ENCODE results near the gene ARPC4. TPM values are rescaled to one million over a fixed set of nuclear protein-coding genes. Genes with fewer than 3 reads are reported as not detected.

ARPC4 gene
- 62.0 TPM for total RNA-seq
- long read RNA-seq, transcript ARPC4-201 (6 exons, 2,582 nt) = major isoform, 68 of 84 reads
- long read RNA-seq, partial matches to known transcripts = 7 of 84 reads
- long read RNA-seq, other reads (novel, unspliced or antisense) = 5 of 84 reads

DNA sequence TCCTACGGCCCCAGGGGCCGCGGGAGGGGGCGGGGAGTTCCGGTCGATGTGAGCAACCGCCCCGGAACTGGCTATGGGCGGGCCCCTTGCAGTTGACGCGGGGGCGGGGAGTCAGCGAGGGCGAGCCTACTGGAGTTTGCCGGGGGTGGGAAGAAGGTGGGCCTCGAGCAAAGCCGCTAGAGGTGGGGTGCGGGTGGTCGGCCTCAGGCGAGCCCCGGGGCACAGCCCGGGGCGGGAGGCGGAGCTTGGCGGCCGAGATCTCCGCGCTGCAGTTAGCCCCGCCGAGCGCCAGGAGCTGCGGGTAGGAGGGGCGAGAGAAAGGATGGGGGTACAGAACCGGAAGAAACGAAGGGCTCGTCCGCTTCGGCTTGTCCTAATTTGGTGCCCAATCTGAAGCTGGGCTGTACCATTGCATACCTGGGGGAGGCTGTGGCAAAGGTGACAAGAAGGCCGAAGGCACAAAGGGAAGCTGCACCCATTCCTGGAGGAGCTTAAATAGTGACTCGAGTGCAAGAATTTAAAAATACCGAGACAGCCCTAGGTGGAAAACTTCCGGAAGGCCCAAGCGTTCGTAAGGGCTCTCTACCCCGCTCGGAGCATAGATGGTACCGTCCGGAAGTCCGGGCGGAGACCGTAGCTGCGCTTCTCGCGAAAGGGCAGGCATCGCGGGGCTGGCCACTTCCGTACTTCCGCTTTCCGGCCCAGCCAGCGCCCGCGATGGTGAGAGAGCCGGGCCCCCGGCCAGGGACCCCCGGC lies at the start of gene ARPC4, which contains the start of gene TADA3:
Gene ARPC4 (plus strand): TSS at position 678 of the 756 bp plus-strand sequence. CDS start 40 bp downstream, at position 718.
Gene TADA3 (minus strand): TSS at position 69 of the 756 bp plus-strand sequence. CDS start 1,007 bp downstream, outside the sequence.
- intact Hi-C loops (cut with DNase I) = no loop called here
- ATAC-seq (ENCODE audit: poor library complexity) = peak; percentile 96
- DNase-seq = peak; percentile 96

DNA sequence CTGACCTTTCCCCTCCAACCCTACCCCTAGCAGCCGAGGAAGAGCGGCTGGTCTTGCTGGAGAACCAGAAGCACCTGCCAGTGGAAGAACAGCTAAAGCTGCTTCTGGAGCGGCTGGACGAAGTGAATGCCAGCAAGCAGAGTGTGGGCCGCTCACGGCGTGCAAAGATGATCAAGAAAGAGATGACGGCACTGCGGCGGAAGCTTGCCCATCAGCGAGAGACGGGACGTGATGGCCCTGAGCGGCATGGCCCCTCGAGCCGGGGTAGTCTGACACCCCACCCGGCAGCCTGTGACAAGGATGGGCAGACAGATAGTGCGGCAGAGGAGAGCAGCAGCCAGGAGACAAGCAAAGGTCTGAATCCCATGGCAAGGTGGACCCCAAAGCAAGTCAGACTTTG lies 49.3 kb upstream of the ARPC4 start:
- intact Hi-C loops (cut with DNase I) = no loop called here
- ATAC-seq (ENCODE audit: poor library complexity) (no peak), DNase-seq (no peak)

DNA sequence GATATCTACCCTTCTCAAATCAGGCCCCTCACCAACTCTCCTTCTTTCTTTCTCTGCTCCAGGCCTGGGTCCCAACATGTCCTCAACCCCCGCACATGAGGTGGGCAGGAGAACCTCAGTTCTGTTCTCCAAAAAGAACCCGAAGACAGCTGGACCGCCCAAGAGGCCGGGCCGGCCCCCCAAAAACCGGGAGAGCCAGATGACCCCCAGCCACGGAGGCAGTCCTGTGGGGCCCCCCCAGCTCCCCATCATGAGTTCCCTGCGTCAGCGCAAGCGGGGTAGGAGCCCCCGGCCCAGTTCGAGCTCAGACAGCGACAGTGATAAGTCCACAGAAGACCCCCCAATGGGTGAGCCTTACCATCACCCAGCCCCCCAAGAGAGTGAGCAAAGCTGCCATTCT lies 48.7 kb upstream of the ARPC4 start:
- intact Hi-C loops (cut with DNase I) = no loop called here
- DNase-seq = no peak
- ATAC-seq (ENCODE audit: poor library complexity) = no peak

DNA sequence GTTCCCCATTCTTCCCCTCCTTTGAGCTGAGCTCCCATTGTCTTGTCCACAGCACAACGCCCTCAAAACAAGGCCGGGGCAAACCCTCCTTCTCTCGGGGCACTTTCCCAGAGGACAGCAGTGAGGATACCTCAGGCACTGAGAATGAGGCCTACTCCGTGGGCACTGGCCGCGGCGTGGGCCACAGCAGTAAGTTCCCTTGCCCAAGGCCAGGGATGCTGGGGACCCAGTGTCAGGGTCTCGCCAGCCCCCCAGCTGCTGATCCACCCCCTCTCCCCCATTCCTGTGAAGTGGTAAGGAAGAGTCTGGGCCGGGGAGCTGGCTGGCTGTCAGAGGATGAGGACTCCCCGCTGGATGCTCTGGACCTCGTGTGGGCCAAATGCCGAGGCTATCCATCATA lies 47.4 kb upstream of the ARPC4 start:
- DNase-seq (no peak), ATAC-seq (ENCODE audit: poor library complexity) (no peak)
- intact Hi-C loops (cut with DNase I) = no loop called here

DNA sequence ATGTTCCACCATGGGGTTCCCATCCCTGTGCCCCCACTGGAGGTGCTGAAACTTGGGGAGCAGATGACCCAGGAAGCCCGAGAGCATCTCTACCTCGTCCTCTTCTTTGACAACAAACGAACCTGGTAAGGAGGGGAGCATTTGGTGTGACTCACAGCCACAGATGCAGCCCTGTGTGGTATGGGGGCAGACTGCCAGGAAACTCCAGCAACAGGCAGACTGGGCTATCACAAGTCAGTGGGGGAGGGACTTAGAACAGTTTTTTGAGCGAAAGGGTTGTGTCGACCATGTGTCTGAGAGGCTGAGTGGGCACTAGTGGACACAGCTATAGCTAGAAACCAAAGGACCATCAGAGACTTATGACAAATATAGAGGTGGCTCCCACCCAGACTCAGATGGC lies 46.6 kb upstream of the ARPC4 start:
- no peak for ATAC-seq (ENCODE audit: poor library complexity)
- intact Hi-C loops (cut with DNase I) = no loop called here
- DNase-seq = no peak

DNA sequence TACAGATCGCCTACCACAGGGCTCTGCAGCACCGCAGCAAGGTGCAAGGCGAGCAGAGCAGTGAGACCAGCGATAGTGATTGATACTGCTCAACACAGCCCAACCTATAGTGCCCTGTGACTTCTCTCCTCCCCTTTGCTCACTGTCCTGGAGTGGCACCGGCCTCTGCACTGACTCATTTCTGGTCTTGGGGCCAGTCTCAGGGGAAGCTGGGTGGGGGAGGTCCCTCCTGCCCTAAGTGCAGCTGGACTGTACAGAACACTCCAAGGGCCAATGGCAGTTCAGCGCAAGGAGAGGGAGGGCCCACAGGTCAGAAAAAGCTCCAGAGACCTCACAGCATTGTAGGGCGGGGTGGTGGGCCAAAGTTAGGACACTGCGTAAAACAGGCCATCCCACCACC lies 45.6 kb upstream of the ARPC4 start:
- intact Hi-C loops (cut with DNase I) = no loop called here
- ATAC-seq (ENCODE audit: poor library complexity) (no peak), DNase-seq (no peak)

DNA sequence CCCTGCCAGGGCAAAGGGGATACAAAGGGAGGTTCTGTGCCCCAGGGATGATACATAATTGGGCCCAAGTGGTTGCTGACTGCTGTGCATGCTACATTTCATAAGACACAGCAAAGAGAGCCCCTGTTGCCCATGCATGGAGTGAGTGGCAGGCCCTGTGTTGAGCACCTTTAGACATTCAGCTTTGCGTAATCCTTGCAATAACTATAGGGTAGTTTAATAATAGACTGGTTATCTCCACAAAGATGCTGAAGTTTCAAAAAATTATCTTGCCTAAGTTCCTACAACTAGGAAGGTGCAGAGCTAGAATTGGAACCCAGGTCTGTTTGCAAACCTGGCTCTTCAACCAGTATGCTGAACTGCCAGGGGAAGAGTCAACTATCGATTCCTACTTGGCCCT lies 44.9 kb upstream of the ARPC4 start:
- intact Hi-C loops (cut with DNase I) = no loop called here
- ATAC-seq (ENCODE audit: poor library complexity) (no peak), DNase-seq (no peak)

DNA sequence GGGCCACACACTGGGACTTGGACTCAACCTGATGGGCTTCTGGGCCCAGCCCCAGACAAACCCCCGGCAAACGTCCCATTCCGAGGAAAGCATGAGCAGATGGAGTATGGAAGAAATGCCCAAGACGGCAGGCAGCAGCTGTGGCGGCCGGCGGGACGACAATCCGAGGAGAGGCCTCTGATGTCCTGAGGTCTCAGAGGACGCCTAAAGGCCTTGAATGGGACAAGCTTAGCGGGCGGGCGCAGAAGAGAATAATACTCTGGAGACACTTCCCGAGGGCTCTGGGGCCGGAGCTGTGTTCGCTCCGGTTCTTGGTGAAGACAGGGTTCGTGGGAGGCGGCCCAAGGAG lies 43.6 kb upstream of the ARPC4 start:
- DNase-seq (no peak), ATAC-seq (ENCODE audit: poor library complexity) (peak; percentile 3)
- intact Hi-C loops (cut with DNase I) = no loop called here

DNA sequence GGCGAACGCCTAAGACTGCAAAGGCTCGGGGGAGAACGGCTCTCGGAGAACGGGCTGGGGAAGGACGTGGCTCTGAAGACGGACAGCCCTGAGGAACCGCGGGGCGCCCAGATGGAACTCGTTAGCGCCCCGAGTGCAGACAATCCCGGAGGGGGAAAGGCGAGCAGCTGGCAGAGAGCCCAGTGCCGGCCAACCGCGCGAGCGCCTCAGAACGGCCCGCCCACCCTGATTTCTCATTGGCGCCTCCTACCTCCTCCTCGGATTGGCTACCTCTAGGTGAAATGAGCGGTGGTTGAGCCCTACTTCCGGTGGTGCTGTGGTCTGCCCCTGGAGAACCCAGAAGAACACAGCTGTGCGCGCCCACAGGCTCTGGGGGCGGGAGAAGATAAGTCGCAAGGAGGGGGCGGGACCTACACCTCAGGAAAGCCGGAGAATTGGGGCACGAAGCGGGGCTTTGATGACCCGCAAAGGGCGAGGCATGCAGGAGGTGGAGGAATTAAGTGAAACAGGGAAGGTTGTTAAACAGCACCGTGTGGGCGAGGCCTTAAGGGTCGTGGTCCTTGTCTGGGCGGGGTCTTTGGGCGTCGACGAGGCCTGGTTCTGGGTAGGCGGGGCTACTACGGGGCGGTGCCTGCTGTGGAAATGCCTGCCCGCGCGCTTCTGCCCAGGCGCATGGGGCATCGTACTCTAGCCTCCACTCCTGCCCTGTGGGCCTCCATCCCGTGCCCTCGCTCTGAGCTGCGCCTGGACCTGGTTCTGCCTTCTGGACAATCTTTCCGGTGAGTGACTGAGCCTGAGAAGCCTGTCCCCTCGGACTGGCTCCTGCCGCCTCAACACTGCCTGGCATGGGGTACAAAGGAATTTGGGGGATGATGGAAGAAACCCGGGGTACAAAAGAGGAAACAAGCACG lies 43.0 kb upstream of the ARPC4 start, which contains the start of gene OGG1:
Gene OGG1 (plus strand): TSS at position 308 of the 911 bp plus-strand sequence. CDS start 335 bp downstream, at position 643.
- ATAC-seq (ENCODE audit: poor library complexity) (peak; percentile 97), DNase-seq (peak; percentile 98)
- intact Hi-C loops (cut with DNase I) = no loop called here

DNA sequence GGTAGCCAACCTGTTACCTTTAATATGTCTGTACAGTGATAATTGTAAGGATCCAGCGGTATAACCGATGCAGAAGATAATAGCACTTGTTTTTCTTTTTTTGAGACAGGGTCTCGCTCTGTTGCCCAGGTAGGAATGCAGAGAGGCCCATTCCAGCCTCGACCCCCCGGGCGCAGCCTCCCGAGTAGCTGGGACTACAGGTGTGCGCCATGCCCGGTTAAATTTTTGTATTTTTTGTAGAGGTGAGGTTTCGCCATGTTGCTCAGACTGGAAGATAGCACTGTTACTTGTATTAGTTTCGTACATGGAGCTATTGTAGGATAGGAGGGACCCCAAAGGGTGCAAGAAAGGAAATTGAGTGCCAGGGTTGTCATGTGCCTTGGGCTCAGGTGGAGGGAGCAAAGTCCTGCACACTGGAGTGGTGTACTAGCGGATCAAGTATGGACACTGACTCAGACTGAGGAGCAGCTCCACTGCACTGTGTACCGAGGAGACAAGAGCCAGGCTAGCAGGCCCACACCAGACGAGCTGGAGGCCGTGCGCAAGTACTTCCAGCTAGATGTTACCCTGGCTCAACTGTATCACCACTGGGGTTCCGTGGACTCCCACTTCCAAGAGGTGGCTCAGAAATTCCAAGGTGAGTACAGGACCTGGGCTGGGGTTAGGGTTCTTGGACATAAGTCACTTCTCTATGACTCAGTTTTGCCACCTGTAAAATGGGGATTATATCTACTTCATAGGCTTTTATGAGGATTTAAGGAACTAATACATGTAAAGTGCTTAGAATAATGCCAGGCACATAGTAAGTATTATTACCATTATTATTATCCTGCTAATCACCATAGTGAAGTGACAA lies 42.1 kb upstream of the ARPC4 start:
- intact Hi-C loops (cut with DNase I) = no loop called here
- ATAC-seq (ENCODE audit: poor library complexity) = no peak
- no peak for DNase-seq

DNA sequence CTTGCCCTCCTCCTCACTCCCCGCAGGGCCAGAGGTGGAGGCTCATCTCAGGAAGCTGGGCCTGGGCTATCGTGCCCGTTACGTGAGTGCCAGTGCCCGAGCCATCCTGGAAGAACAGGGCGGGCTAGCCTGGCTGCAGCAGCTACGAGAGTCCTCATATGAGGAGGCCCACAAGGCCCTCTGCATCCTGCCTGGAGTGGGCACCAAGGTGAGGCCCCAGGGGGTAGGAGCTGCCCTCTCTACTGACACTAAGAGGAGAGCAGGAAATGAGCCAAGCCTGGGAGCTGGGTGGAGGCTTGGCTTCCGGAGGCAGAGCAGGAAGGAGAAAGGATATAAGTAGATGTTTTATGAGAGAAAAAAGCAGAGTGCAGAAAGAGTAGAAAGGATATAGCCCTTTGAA lies 38.2 kb upstream of the ARPC4 start:
- DNase-seq = no peak
- intact Hi-C loops (cut with DNase I) = no loop called here
- no peak for ATAC-seq (ENCODE audit: poor library complexity)

DNA sequence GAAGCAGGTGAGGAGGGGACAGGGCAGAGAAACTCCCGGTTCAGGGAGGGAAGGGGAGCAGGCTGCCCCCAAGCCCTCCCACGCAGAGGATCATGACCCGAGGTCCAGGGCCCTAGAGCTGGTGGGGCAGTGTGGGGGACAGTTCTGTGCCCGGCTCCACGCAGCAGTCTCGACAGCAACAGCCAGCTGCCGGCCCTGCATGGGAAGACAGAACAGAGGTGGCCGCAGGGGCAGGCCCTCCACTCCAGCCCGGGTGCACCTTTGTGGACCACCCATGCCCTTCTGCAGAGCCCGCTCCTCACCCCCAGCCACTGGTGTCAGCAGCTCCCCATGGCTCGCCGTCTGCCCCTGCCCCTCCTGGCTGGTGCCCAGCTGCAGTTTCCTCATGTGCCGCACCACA lies 35.5 kb upstream of the ARPC4 start:
- no peak for DNase-seq
- intact Hi-C loops (cut with DNase I) = no loop called here
- no peak for ATAC-seq (ENCODE audit: poor library complexity)

DNA sequence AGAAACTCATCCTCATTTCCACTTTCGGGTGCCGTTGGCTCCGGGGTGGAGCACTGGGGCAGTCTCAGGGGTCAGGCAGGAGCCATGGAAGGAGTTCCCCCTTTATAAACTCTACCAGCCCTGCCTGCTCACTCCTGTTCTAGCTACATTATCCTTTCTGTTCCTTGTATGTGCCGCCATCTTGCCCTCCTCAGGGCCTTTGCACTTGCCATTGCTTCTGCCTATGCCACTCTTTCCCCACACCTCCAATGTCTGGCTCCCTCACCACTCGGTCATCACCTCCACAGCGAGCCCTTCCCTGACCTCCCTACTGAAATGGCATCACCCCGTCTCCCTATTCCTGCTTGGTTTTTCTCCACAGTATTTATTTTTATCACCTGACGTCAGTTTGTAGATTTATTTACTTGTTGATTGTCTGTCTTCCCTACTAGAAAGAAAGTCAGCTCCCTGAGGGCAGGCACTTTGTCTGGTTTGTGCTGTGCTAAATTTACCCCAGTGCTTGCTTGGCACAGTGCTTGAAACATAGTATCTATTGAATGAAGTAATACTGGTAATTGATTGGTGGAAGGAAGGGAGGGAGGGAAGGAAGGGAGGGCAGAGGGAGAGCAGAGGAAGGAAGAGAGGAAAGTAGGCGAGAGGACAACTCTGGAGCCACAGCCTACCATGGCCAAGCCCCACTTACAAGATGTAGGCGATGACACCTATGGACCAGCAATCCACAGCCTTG lies 31.9 kb upstream of the ARPC4 start:
- intact Hi-C loops (cut with DNase I) = no loop called here
- DNase-seq (no peak), ATAC-seq (ENCODE audit: poor library complexity) (no peak)

DNA sequence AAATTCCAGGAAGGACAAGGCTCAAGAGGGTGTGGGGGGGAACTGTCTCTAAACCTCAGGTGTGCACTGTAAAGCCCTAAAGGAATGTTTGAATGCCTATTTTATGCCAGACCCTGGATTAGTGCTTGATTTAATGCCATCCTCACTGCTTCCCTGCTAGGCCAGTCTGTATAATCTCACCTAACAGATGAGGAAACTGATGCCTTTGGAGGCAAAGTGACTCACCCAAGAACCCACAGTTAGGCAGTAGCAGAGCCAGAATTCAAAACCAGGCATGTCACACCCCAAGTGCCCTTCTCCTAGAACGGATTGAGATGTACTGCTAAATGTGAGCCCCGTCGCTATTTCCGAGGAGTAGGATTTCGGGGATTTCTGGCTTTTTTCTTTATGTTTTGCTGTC lies 31.0 kb upstream of the ARPC4 start:
- ATAC-seq (ENCODE audit: poor library complexity) = no peak
- DNase-seq = no peak
- intact Hi-C loops (cut with DNase I) = no loop called here

DNA sequence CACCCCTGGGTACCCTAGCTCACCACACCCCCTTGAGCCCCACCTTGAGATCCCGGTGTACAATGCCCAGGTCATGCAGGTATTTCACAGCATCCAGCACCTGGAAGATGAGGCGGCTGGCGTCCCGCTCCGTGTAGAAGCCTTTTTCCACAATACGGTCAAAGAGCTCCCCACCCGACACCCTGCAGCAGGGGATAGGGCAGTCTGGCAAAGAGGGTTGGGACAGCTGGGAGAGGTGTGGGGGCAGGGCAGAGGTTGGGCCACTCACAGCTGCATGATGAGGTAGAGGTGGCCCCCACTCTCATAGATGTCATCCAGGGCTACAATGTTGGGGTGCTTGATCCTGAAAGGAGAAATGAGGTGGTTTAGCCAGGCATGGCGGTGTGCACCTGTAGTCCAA lies 30.0 kb upstream of the ARPC4 start:
- intact Hi-C loops (cut with DNase I) = no loop called here

DNA sequence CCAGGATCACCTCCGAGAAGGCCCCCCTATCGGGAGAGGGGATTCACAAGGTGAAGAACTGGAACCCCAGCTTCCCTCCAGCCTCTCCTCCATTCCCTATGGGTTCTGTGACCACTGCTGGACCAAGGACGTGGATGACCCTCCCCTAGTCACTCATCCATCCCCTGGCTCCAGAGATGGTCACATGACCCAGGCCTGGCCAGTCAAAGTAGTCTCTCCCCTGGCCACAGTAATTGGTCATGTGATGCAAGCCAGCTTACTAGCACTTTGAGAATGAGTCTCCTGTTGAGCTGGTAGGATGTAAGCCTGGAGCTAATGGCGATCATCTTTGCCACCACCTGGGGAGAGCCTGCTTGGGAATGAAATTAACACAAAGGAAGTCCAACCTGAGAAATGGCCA lies 27.0 kb upstream of the ARPC4 start:
- intact Hi-C loops (cut with DNase I) = no loop called here
- ATAC-seq (ENCODE audit: poor library complexity) (no peak), DNase-seq (no peak)

More for the DNA sequence above, 30.0 kb upstream of the ARPC4 start:
- no peak for DNase-seq
- no peak for ATAC-seq (ENCODE audit: poor library complexity)

DNA sequence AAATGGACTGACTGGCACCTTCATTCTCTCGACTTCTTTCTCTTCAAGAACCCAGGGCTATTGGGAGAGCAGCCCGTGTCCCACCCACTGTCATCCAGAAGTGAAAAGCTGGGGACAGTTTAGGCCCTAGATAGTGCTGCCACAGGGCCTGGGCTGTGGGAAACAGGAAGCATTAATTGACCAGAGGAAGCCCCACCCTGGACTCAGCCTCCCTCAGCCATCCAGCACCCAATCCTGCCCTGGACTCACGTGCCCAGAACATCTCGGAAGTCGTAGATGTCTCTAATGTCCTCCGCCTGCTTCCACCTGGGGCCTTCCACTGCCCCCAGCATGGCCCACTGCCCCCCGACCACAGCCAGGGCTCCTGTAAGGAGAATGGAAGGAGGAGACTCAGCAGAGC lies 25.5 kb upstream of the ARPC4 start:
- ATAC-seq (ENCODE audit: poor library complexity) = no peak
- peak; percentile 60 for DNase-seq
- intact Hi-C loops (cut with DNase I) = no loop called here

DNA sequence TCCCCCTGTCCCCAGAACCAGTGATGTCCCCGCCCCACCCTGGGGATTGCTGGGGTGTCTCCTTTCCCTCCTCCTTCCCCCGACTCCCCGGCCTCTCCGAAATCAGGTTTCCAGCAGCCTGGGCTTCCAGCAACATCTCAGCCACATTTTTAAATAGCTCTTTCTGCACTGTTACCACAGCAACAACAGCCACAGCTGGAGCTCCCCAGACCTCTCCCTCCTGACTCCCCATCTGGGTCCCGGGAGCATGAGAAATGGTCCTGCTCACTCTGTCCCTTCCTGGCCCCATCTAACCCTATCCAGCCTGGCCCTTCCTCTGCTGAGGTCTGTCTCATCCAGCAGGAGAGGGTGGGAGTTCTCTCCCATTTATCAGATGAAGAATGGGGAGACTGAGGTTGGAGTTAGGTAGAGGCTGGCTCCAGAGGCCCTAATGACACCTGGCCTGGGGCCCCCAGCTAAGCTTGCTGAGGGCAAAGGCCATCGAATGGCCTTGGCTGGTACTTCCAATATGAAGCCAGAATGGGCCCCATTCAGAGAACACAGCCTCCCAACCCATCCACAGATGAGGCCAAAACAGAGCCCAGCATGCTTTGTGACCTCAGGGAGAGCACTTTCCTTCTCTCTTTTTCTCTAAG lies 24.6 kb upstream of the ARPC4 start:
- intact Hi-C loops (cut with DNase I) = no loop called here
- ATAC-seq (ENCODE audit: poor library complexity) (no peak), DNase-seq (no peak)

All from Right ventricle myocardium superior (tissue), 1 donor.